HEK293 (cell line): ENCODE data around the gene ZNF660.
"Not testable (repeated sequence)": the region's sequence is repeated elsewhere in the genome, so short reads cannot be mapped to it uniquely, and the experiment has no call there.

Experiments
- CTCF ChIP-seq: fragments of 450-650 bp; formaldehyde crosslinking; IDR thresholded peaks from 2 replicates; pipeline ENCODE4 v1.5.1; 2016; ENCODE audit warnings: missing biosample characterization, missing genetic modification characterization
- GLI2 ChIP-seq: fragments of 450-650 bp; formaldehyde crosslinking; IDR thresholded peaks from 2 replicates; pipeline ENCODE4; 2017; ENCODE audit warnings: missing biosample characterization, missing genetic modification characterization, low read depth, borderline replicate concordance
- YY1 ChIP-seq: fragments of 450-650 bp; formaldehyde crosslinking; IDR thresholded peaks from 2 replicates; pipeline ENCODE4 v1.5.1; 2018; ENCODE audit warnings: missing biosample characterization, missing genetic modification characterization
- ZBTB21 ChIP-seq: fragments of 450-650 bp; formaldehyde crosslinking; IDR thresholded peaks from 2 replicates; pipeline ENCODE4 v1.5.1; 2017; ENCODE audit warnings: missing biosample characterization, missing genetic modification characterization
- ZFP37 ChIP-seq: fragments of 450-650 bp; formaldehyde crosslinking; IDR thresholded peaks from 2 replicates; pipeline ENCODE4 v1.5.1; 2016; ENCODE audit warnings: missing biosample characterization, missing genetic modification characterization
- ZNF138 ChIP-seq: fragments of 450-650 bp; formaldehyde crosslinking; IDR thresholded peaks from 2 replicates; pipeline ENCODE4 v1.5.1; 2016; ENCODE audit warnings: missing biosample characterization, missing genetic modification characterization, borderline replicate concordance
- ZNF335 ChIP-seq: fragments of 450-650 bp; formaldehyde crosslinking; conservative IDR thresholded peaks from 2 replicates; pipeline ENCODE4 v1.5.1; 2016; ENCODE audit warnings: missing biosample characterization, missing genetic modification characterization
- ZNF571 ChIP-seq: fragments of 450-650 bp; formaldehyde crosslinking; IDR thresholded peaks from 2 replicates; pipeline ENCODE4 v1.5.0; 2017; ENCODE audit warnings: missing biosample characterization, missing genetic modification characterization
- ZNF660 ChIP-seq: fragments of 450-650 bp; IDR thresholded peaks from 2 replicates; pipeline ENCODE4 v1.5.1; 2018; ENCODE audit warnings: missing biosample characterization, mild to moderate bottlenecking, missing genetic modification characterization
- ZNF692 ChIP-seq: fragments of 450-650 bp; formaldehyde crosslinking; IDR thresholded peaks from 2 replicates; pipeline ENCODE4 v1.5.1; 2016; ENCODE audit warnings: missing biosample characterization, missing genetic modification characterization

GRCh38 chr3:44577354-44577952, 7.3 kb upstream of the ZNF660 start:
- not testable (repeated sequence) for TF ChIP-seq ZFP37 (tag by site-specific recombination); YY1 (tag by site-specific recombination); CTCF (tag by site-specific recombination); ZNF571; ZNF335 (tag by site-specific recombination); ZNF138; ZNF692 (tag by site-specific recombination); ZNF660 (tag by site-specific recombination); GLI2 (tag by site-specific recombination); ZBTB21 (tag by site-specific recombination)
